Progenitor cell of endocrine pancreas (in vitro differentiated cells): ENCODE measurements around the gene PADI3. TPM values are rescaled to one million over a fixed set of nuclear protein-coding genes. Genes with fewer than 3 reads are reported as not detected.

ENCODE experiments used
- DNase-seq: peaks from one replicate; pipeline ENCODE4 v3.0.0; 2021; ENCODE audit warnings: low spot score; ENCODE audit not compliant: unreplicated experiment
- H3K27ac Mint-ChIP-seq: 2 replicates; pipeline ENCODE4 v1.8.0; 2021; ENCODE audit warnings: mild to moderate bottlenecking, moderate library complexity, mixed read lengths
- H3K27me3 Mint-ChIP-seq: 2 replicates; pipeline ENCODE4 v1.8.0; 2021; ENCODE audit warnings: mixed read lengths
- H3K36me3 Mint-ChIP-seq: 2 replicates; pipeline ENCODE4 v1.8.0; 2022; ENCODE audit warnings: mixed read lengths; ENCODE audit not compliant: insufficient read depth
- H3K4me1 Mint-ChIP-seq: 2 replicates; pipeline ENCODE4 v1.8.0; 2021; ENCODE audit warnings: low read depth, mixed read lengths
- H3K4me3 Mint-ChIP-seq: 2 replicates; pipeline ENCODE4 v1.8.0; 2021; ENCODE audit warnings: low read depth, mild to moderate bottlenecking, moderate library complexity, mixed read lengths
- H3K9me3 Mint-ChIP-seq: 2 replicates; pipeline ENCODE4 v1.8.0; 2021; ENCODE audit warnings: low read depth, mixed read lengths
- CTCF ChIP-seq: fragments of 200-600 bp; sonication (generic); IDR thresholded peaks from one replicate; pipeline ENCODE4 v1.5.0; 2021; ENCODE audit warnings: antibody characterized with exemption, mild to moderate bottlenecking; ENCODE audit not compliant: unreplicated experiment
- long read RNA-seq: library from polyadenylated mRNA; unstranded; transcript quantifications from one replicate; pipeline ENCODE4 v2.0.0, GENCODE V29; 2020
- total RNA-seq: library from RNA; stranded (reverse); gene quantifications from 2 replicates; pipeline ENCODE4 v1.2.1, GENCODE V29; 2021

PADI3 gene, protein sequence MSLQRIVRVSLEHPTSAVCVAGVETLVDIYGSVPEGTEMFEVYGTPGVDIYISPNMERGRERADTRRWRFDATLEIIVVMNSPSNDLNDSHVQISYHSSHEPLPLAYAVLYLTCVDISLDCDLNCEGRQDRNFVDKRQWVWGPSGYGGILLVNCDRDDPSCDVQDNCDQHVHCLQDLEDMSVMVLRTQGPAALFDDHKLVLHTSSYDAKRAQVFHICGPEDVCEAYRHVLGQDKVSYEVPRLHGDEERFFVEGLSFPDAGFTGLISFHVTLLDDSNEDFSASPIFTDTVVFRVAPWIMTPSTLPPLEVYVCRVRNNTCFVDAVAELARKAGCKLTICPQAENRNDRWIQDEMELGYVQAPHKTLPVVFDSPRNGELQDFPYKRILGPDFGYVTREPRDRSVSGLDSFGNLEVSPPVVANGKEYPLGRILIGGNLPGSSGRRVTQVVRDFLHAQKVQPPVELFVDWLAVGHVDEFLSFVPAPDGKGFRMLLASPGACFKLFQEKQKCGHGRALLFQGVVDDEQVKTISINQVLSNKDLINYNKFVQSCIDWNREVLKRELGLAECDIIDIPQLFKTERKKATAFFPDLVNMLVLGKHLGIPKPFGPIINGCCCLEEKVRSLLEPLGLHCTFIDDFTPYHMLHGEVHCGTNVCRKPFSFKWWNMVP
- not detected in 2 replicates for total RNA-seq
- long read RNA-seq: 0 reads

DNA sequence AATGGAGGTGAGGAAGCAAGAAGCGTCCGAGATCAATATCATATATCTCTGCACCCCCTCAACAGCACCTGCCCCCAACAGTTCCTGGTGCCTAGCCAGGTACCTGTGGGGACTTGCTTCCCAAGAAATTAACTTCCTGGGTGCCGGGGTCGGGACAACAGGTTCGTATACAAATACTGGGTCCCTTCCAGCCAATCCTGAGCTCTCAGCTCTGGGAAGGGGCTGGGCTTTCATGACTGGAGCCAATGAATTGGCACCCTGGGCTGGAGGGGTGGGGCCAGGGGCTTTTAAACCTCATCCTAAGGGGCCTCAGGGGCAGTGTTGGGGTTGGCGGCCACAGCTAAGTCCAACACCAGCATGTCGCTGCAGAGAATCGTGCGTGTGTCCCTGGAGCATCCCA lies at the start of gene PADI3:
Gene PADI3 (plus strand): TSS at position 318 of the 400 bp plus-strand sequence. CDS start 40 bp downstream, at position 358.
- no peaks in the 10 kb centered on the region for H3K36me3 Mint-ChIP-seq
- H3K4me3 Mint-ChIP-seq: no peak within 1 kb of the TSS
- no peak for DNase-seq
- H3K27me3 Mint-ChIP-seq: peaks cover 3% of the 10 kb centered on the region
- peaks cover 8% of the 10 kb centered on the region for H3K4me1 Mint-ChIP-seq
- H3K27ac Mint-ChIP-seq: no peak within 1 kb of the TSS
- TF ChIP-seq CTCF: no peak
- no peaks in the 10 kb centered on the region for H3K9me3 Mint-ChIP-seq

GRCh38 chr1:17199267-17200044 lies 49.4 kb upstream of the PADI3 start:
- Mint-ChIP-seq H3K9me3 (no peaks in the 10 kb centered on the region), H3K27ac (no peak overlapping the region), H3K4me3 (no peak overlapping the region), H3K27me3 (peaks cover 16% of the 10 kb centered on the region), H3K36me3 (no peaks in the 10 kb centered on the region), H3K4me1 (peaks cover 13% of the 10 kb centered on the region)
- no peak for DNase-seq
- TF ChIP-seq CTCF: no peak

DNA sequence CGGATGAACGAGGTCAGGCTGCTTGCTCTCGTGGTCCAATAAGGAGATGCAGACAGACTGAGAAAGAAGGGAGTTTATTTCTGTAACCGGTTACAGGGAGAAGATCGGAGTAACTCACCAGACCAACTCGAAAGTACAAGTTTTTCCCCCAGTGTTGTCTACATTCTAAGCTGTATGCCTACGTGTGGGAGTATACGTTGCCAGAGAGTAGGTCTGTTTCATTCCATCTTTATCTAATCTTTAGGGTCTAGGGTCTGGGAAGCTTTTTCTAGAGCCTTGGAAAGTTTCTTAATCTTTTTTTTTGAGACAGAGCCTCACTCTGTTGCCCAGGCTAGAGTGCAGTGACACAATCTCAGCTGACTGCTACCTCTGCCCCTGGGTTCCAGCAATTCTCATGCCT lies 48.7 kb upstream of the PADI3 start:
- peaks cover 13% of the 10 kb centered on the region for H3K4me1 Mint-ChIP-seq
- no peaks in the 10 kb centered on the region for H3K36me3 Mint-ChIP-seq
- DNase-seq: no peak
- H3K27me3 Mint-ChIP-seq: peaks cover 20% of the 10 kb centered on the region
- H3K9me3 Mint-ChIP-seq: no peaks in the 10 kb centered on the region
- no peak overlapping the region for H3K4me3 Mint-ChIP-seq
- peak overlapping the region; percentile 23 for H3K27ac Mint-ChIP-seq
- no peak for TF ChIP-seq CTCF

- Mint-ChIP-seq H3K27me3 (peaks cover 23% of the 10 kb centered on the region), H3K36me3 (no peaks in the 10 kb centered on the region), H3K9me3 (no peaks in the 10 kb centered on the region), H3K27ac (peak overlapping the region; percentile 23), H3K4me1 (peaks cover 13% of the 10 kb centered on the region), H3K4me3 (no peak overlapping the region)
- DNase-seq: no peak
- TF ChIP-seq CTCF: no peak
Measured at GRCh38 chr1:17200756-17201155, 48.1 kb upstream of the PADI3 start.
